GM10266 (cell line): ENCODE results near the gene SPATA24.

ENCODE experiments used
- DNase-seq: peaks from one replicate; pipeline ENCODE4 v3.0.0; 2012; ENCODE audit errors: extremely low spot score
- CTCF ChIP-seq: IDR thresholded peaks from 2 replicates; pipeline ENCODE4 v1.5.1; 2012; ENCODE audit warnings: mild to moderate bottlenecking, low read depth; ENCODE audit not compliant: control insufficient read depth, insufficient read depth; ENCODE audit errors: missing control alignments

SPATA24 gene

DNA sequence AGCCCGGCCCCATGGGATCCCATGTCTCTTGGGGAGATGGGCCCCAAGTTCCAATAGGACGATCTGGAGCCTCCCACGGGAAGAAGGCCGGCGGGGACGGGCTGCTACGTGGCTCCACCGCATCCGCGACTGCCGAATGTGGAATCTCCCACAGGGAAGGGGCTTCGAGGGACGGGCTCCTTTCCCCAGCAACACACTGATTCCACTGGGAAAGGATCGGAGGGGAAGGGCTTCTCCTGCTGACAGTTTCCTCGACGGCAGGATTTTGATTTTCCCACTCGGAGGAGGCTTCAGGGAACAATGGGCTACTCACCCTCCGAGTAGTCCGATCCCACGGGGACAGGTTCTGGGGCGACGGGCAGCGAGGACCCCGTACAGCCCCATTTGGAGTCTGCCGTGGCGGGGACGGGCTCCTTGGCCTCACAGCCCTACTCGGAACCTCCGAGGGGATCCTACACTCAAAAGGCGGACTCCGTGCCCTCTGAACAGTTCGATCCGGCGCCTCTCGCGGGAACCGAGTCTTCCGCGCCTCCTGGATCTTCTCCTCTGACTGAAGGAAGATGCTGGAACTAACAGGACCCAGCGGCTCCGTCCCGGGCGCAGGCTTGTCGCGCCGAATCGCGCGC is 10.3 kb downstream of the SPATA24 start:
- no peak for TF ChIP-seq CTCF
- no peak for DNase-seq

DNA sequence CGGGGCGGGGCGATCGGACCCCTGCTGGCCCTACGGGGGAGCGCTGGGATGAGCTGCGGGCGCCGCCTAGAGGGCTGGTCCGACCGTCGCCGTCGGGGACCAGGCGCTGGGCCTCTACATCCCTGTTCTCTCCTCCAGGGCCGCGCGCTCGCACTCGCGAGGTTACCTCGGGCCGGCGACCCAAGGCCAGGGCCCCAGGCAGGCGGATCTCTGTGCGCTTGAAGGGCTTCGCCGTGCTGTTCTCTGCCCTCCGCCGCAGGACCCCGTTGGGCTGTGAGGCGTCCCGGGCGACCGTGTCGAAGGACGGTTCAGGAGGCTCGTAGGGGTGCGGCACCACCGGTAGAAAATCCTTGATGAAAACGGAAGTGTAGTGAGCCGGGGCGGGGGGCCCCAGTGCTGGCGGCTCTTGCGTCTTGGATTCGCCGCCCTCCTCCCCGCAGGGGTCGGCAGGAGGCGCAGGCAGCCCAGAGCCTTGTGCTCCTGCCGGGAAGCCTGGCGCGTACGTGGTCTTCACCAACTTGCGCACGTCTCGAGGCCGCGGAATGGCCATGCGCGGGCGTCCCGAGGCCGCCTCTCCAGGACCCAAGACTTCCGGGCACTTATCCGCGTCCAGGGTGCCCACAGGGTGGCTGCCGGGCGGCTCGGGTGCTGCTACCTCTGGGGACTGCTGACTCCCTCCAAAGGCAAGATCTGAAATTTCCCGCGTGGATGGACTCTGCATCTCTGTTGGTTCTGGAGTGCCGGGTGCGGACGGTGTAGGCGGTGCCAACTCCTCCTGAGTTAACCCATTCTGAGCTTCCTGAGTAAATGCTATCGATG is 11.0 kb downstream of the SPATA24 start:
- TF ChIP-seq CTCF, result peak; percentile 89
- peak; percentile 94 for DNase-seq

GRCh38 chr5:139392324-139392677 is 11.6 kb downstream of the SPATA24 start:
- DNase-seq, result no peak
- TF ChIP-seq CTCF, result no peak

GRCh38 chr5:139391570-139392323 is 12.1 kb downstream of the SPATA24 start:
- no peak for DNase-seq
- no peak for TF ChIP-seq CTCF

- no peak for TF ChIP-seq CTCF
- no peak for DNase-seq
Observed at GRCh38 chr5:139390639-139391569, 13.0 kb downstream of the SPATA24 start.

- peak; percentile 94 for DNase-seq
- TF ChIP-seq CTCF, result no peak
Observed at GRCh38 chr5:139389701-139390638, 13.9 kb downstream of the SPATA24 start, which contains the start of gene MZB1. MZB1 (minus strand) TSS chr5:139389913; CDS start chr5:139389856, 57 bp downstream.
